ENCODE data around the gene SLC7A8.

The SLC7A8 gene

GRCh38 chr14:23119363-23120327 lies 63.8 kb downstream of the SLC7A8 start:
- TF ChIP-seq SPI1 (IDR thresholded peaks at IDR 0.05; ENCODE audit: low read depth, low read length): peak; percentile 62
- no peak for TF ChIP-seq POLR2A (IDR thresholded peaks at IDR 0.05; ENCODE audit: low read depth, low read length)
- TF ChIP-seq PAX5 (IDR thresholded peaks at IDR 0.05; ENCODE audit: insufficient read depth, low read length, severe bottlenecking): no peak
- peak; percentile 20; the same call in 1 of the 2 replicates for TF ChIP-seq TAF1 (IDR thresholded peaks at IDR 0.05; ENCODE audit: low read depth, low read length)
- TF ChIP-seq POU2F2 (IDR thresholded peaks at IDR 0.05; ENCODE audit: low read depth, low read length): no peak
- DNase-seq (ENCODE audit: insufficient read length, low spot score): peak; percentile 59
- FAIRE-seq: no peak

GRCh38 chr14:23118506-23119362 lies 64.7 kb downstream of the SLC7A8 start, which contains the start of gene CEBPE:
TSS of gene CEBPE (minus strand) at chr14:23119255. CDS start at chr14:23119091, 164 bp downstream.
- DNase-seq (ENCODE audit: insufficient read length, low spot score) (no peak), FAIRE-seq (no peak)

GRCh38 chr14:23117371-23118020 lies 66.0 kb downstream of the SLC7A8 start:
- FAIRE-seq: no peak
- DNase-seq (ENCODE audit: insufficient read length, low spot score): no peak
- TF ChIP-seq SPI1 (IDR thresholded peaks at IDR 0.05; ENCODE audit: low read depth, low read length) (no peak), POLR2AphosphoS5 (IDR thresholded peaks at IDR 0.05; ENCODE audit: low read depth, low read length) (no peak), POU2F2 (IDR thresholded peaks at IDR 0.05; ENCODE audit: low read depth, low read length) (no peak), TAF1 (IDR thresholded peaks at IDR 0.05; ENCODE audit: low read depth, low read length) (no peak), PAX5 (IDR thresholded peaks at IDR 0.05; ENCODE audit: insufficient read depth, low read length, severe bottlenecking) (no peak), POLR2A (IDR thresholded peaks at IDR 0.05; ENCODE audit: low read depth, low read length) (no peak)

More at GRCh38 chr14:23118506-23119362, 64.7 kb downstream of the SLC7A8 start, which contains the start of gene CEBPE:
- TF ChIP-seq POLR2AphosphoS5 (IDR thresholded peaks at IDR 0.05; ENCODE audit: low read depth, low read length): no peak
- no peak for TF ChIP-seq SPI1 (IDR thresholded peaks at IDR 0.05; ENCODE audit: low read depth, low read length)
- no peak for TF ChIP-seq PAX5 (IDR thresholded peaks at IDR 0.05; ENCODE audit: insufficient read depth, low read length, severe bottlenecking)
- TF ChIP-seq TAF1 (IDR thresholded peaks at IDR 0.05; ENCODE audit: low read depth, low read length): no peak
- no peak for TF ChIP-seq POLR2A (IDR thresholded peaks at IDR 0.05; ENCODE audit: low read depth, low read length)
- no peak for TF ChIP-seq POU2F2 (IDR thresholded peaks at IDR 0.05; ENCODE audit: low read depth, low read length)

GRCh38 chr14:23115918-23116317 lies 67.5 kb downstream of the SLC7A8 start:
- TF ChIP-seq POLR2A (IDR thresholded peaks at IDR 0.05; ENCODE audit: low read depth, low read length) (no peak), SPI1 (IDR thresholded peaks at IDR 0.05; ENCODE audit: low read depth, low read length) (no peak), PAX5 (IDR thresholded peaks at IDR 0.05; ENCODE audit: insufficient read depth, low read length, severe bottlenecking) (no peak), POU2F2 (IDR thresholded peaks at IDR 0.05; ENCODE audit: low read depth, low read length) (no peak), POLR2AphosphoS5 (IDR thresholded peaks at IDR 0.05; ENCODE audit: low read depth, low read length) (no peak), TAF1 (IDR thresholded peaks at IDR 0.05; ENCODE audit: low read depth, low read length) (no peak)
- DNase-seq (ENCODE audit: insufficient read length, low spot score): no peak
- no peak for FAIRE-seq

- FAIRE-seq (no peak), DNase-seq (ENCODE audit: insufficient read length, low spot score) (no peak)
- TF ChIP-seq SPI1 (IDR thresholded peaks at IDR 0.05; ENCODE audit: low read depth, low read length): peak; percentile 36
- TF ChIP-seq TAF1 (IDR thresholded peaks at IDR 0.05; ENCODE audit: low read depth, low read length): no peak
These were observed 68.3 kb downstream of the SLC7A8 start for GRCh38 chr14:23115039-23115731.

GRCh38 chr14:23114669-23115038 lies 68.8 kb downstream of the SLC7A8 start:
- TF ChIP-seq PAX5 (IDR thresholded peaks at IDR 0.05; ENCODE audit: insufficient read depth, low read length, severe bottlenecking) (no peak), POLR2AphosphoS5 (IDR thresholded peaks at IDR 0.05; ENCODE audit: low read depth, low read length) (no peak), TAF1 (IDR thresholded peaks at IDR 0.05; ENCODE audit: low read depth, low read length) (no peak), POLR2A (IDR thresholded peaks at IDR 0.05; ENCODE audit: low read depth, low read length) (no peak), POU2F2 (IDR thresholded peaks at IDR 0.05; ENCODE audit: low read depth, low read length) (no peak), SPI1 (IDR thresholded peaks at IDR 0.05; ENCODE audit: low read depth, low read length) (no peak)
- DNase-seq (ENCODE audit: insufficient read length, low spot score) (no peak), FAIRE-seq (no peak)

- no peak for FAIRE-seq
- TF ChIP-seq POLR2A (IDR thresholded peaks at IDR 0.05; ENCODE audit: low read depth, low read length) (no peak), POLR2AphosphoS5 (IDR thresholded peaks at IDR 0.05; ENCODE audit: low read depth, low read length) (no peak), TAF1 (IDR thresholded peaks at IDR 0.05; ENCODE audit: low read depth, low read length) (no peak), PAX5 (IDR thresholded peaks at IDR 0.05; ENCODE audit: insufficient read depth, low read length, severe bottlenecking) (no peak), SPI1 (IDR thresholded peaks at IDR 0.05; ENCODE audit: low read depth, low read length) (no peak), POU2F2 (IDR thresholded peaks at IDR 0.05; ENCODE audit: low read depth, low read length) (no peak)
These were observed 69.4 kb downstream of the SLC7A8 start for GRCh38 chr14:23114120-23114458.

GRCh38 chr14:23113431-23114119 lies 69.9 kb downstream of the SLC7A8 start:
- no peak for TF ChIP-seq POU2F2 (IDR thresholded peaks at IDR 0.05; ENCODE audit: low read depth, low read length)
- TF ChIP-seq POLR2AphosphoS5 (IDR thresholded peaks at IDR 0.05; ENCODE audit: low read depth, low read length): no peak
- no peak for TF ChIP-seq PAX5 (IDR thresholded peaks at IDR 0.05; ENCODE audit: insufficient read depth, low read length, severe bottlenecking)
- TF ChIP-seq SPI1 (IDR thresholded peaks at IDR 0.05; ENCODE audit: low read depth, low read length): no peak
- no peak for TF ChIP-seq TAF1 (IDR thresholded peaks at IDR 0.05; ENCODE audit: low read depth, low read length)
- no peak for TF ChIP-seq POLR2A (IDR thresholded peaks at IDR 0.05; ENCODE audit: low read depth, low read length)
- FAIRE-seq (no peak), DNase-seq (ENCODE audit: insufficient read length, low spot score) (no peak)

More at GRCh38 chr14:23114120-23114458, 69.4 kb downstream of the SLC7A8 start:
- no peak for DNase-seq (ENCODE audit: insufficient read length, low spot score)
